ENCODE measurements around the gene SCYGR1.

The SCYGR1 gene

DNA sequence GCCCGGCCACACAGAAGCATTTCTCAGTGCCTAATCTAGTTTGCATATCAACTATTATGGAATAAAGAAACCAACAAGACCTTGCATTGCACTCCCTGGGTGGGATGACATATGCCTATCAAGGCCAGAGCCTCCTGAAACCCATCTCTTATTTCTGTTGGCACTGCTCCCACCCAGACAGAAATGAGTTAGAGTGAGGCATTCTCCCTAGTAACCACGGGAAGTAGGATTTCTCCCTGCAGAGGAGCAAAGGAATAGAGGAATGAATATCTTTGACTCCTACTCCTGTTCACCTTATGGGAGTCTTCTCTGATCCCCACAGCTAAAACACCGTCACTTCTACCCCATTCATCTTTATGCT is 24.2 kb upstream of the SCYGR1 start:
- no peak for DNase-seq (ENCODE audit: low read depth)
- no peak overlapping the region for H3K4me3 ChIP-seq (ENCODE audit: low read depth, low read length)
- TF ChIP-seq CTCF (IDR thresholded peaks at IDR 0.05; ENCODE audit: control insufficient read depth, extremely low read depth, insufficient read depth) = no peak

- no peak for DNase-seq (ENCODE audit: low read depth)
- no peak for TF ChIP-seq CTCF (IDR thresholded peaks at IDR 0.05; ENCODE audit: control insufficient read depth, extremely low read depth, insufficient read depth)
- H3K4me3 ChIP-seq (ENCODE audit: low read depth, low read length) = no peak overlapping the region
These were observed 23.7 kb upstream of the SCYGR1 start for GRCh38 chr2:227411320-227411989.

DNA sequence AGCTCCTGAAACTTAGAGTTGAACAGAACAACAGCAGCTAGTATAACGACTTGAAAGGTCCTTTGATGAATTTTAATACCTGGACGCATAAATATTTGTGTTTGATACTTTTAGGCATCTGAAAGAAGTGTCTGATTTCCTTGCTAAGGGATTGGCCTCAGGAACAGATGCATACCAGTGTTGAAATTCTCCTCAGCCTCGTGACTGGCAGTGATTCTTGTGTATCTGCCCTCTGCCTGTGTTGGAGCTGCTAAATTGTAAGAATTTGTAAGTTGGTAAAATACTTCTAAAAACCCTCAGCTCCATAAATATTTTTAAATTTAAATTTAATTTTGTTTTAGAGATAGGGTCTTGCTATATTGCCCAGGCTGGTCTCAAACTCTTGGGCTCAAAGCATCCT is 22.4 kb upstream of the SCYGR1 start:
- no peak overlapping the region for H3K4me3 ChIP-seq (ENCODE audit: low read depth, low read length)
- DNase-seq (ENCODE audit: low read depth) = no peak
- no peak for TF ChIP-seq CTCF (IDR thresholded peaks at IDR 0.05; ENCODE audit: control insufficient read depth, extremely low read depth, insufficient read depth)

- H3K4me3 ChIP-seq (ENCODE audit: low read depth, low read length) = no peak overlapping the region
- no peak for DNase-seq (ENCODE audit: low read depth)
These were observed 19.9 kb upstream of the SCYGR1 start for GRCh38 chr2:227407591-227408151.

DNA sequence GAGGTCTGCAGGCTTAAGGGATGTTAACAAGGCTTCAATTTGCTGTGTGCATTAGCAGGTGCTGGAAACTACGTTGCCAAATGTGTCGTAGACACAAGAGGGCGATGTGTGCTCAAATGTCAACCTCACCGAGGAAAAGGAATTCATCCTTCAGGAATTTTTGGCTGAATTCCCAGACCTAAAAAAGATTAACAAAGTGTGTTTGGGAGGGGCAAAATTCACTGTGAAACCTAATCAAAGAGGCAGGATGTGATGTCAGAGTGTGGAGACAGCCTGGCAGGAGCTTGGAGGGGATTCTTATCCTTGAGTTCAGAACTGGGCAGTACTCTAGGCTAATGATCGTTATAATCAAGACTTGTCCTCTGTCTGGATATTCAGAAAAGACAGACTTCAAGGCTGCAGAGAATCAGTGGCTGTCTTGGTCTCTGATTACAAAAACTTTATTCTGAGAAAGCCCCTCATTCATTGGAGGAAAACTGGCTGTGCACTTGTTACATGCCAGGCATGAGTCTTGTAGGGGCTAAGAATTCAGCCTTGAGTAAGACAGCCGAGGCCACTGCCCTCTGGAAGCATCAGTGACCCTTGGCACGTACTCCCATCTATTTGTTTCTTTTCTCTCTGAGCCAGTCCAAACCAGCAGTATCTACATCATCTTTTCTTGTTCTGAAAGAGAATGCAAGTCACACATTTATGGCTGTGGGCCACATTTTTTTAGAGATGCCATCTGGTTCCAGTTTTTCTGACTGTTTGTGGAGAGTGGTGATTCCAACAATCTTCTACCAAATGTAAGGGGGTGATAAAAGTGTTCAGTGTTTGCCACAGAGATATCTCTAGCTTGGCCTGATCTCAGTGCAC is 18.7 kb upstream of the SCYGR1 start:
- H3K4me3 ChIP-seq (ENCODE audit: low read depth, low read length) = no peak overlapping the region
- peak; percentile 80 for DNase-seq (ENCODE audit: low read depth)
- TF ChIP-seq CTCF (IDR thresholded peaks at IDR 0.05; ENCODE audit: control insufficient read depth, extremely low read depth, insufficient read depth) = peak; percentile 80

More at GRCh38 chr2:227407591-227408151, 19.9 kb upstream of the SCYGR1 start:
- no peak for TF ChIP-seq CTCF (IDR thresholded peaks at IDR 0.05; ENCODE audit: control insufficient read depth, extremely low read depth, insufficient read depth)

DNA sequence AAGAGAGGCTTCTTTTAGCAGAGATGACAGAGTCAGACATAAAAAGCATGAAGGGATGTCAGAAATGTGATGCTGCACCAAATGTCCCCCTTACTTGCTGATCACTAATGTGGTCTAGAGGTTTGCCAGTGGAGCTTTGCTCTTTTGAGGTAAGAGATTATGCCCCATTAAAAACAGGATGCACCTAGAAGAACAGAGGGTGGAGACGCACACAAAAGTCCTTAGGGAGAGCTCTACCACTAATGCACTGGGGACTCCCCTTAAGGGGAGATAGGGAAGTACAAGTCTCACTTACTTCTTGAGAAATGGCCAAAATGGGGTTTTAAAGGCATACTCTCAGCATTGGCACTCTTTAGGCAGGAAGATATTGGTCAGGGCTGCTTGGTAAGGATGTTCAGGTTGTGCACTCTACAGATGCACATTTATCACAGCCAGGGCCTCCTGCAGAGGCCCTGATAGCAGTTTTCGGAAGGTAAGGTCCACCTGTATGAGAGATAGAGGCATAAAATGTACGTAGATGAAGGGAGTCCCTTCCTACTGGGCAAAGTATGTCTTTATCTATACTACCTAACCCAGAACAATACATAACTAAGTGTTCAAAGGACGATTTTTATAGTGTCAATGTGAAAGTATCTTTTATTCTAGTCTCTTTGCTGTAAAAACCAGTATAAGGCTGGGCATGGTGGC is 17.0 kb upstream of the SCYGR1 start:
- no peak overlapping the region for H3K4me3 ChIP-seq (ENCODE audit: low read depth, low read length)
- no peak for DNase-seq (ENCODE audit: low read depth)
- no peak for TF ChIP-seq CTCF (IDR thresholded peaks at IDR 0.05; ENCODE audit: control insufficient read depth, extremely low read depth, insufficient read depth)
